Duodenal mucosa (tissue), 2 donors: ENCODE measurements around the gene PLOD2.
A peak's percentile ranks its signal among the peaks of the same experiment; 100 is the strongest.

Experiments used
- H3K27ac ChIP-seq: one replicate; pipeline ENCODE4 v1.7.0; 2013; ENCODE audit warnings: low read depth, low read length
- H3K27me3 ChIP-seq, 2 donors: one replicate each; pipeline ENCODE4 v1.7.0; 2013; ENCODE audit warnings: low read length in 2 of 2, control low read depth in 1 of 2; ENCODE audit not compliant: insufficient read depth in 2 of 2, control insufficient read depth in 1 of 2
- H3K36me3 ChIP-seq, 2 donors: one replicate each; pipeline ENCODE4 v1.7.0; 2013; ENCODE audit warnings: low read length in 2 of 2, control low read depth in 1 of 2; ENCODE audit not compliant: insufficient read depth in 2 of 2, control insufficient read depth in 1 of 2
- H3K4me1 ChIP-seq, 2 donors: one replicate each; pipeline ENCODE4 v1.7.0; 2013; ENCODE audit warnings: low read length in 2 of 2, control low read depth in 1 of 2; ENCODE audit not compliant: insufficient read depth in 2 of 2, control insufficient read depth in 1 of 2
- H3K4me3 ChIP-seq, 2 donors: one replicate each; pipeline ENCODE4 v1.7.0; 2013; ENCODE audit warnings: low read length in 2 of 2, low read depth in 1 of 2
- H3K9ac ChIP-seq, 2 donors: one replicate each; pipeline ENCODE4 v1.7.0; 2013; ENCODE audit warnings: low read length in 2 of 2, low read depth in 1 of 2
- H3K9me3 ChIP-seq, 2 donors: one replicate each; pipeline ENCODE4 v1.7.0; 2013; ENCODE audit warnings: low read length in 2 of 2, control low read depth in 1 of 2; ENCODE audit not compliant: control insufficient read depth in 1 of 2

Gene PLOD2

GRCh38 chr3:146160964-146161662, at the start of gene PLOD2:
PLOD2 (minus strand) TSS chr3:146161184; CDS start chr3:146160989, 195 bp downstream.
- peaks cover 31 to 40% of the 10 kb centered on the region in 2 donors for H3K4me1 ChIP-seq
- H3K27ac ChIP-seq, result peak within 1 kb of the TSS; percentile 86
- no peaks in the 10 kb centered on the region for H3K9me3 ChIP-seq
- H3K36me3 ChIP-seq, result no peaks in the 10 kb centered on the region
- peak within 1 kb of the TSS; percentile 77 to 92 for H3K4me3 ChIP-seq
- H3K9ac ChIP-seq, result peak within 1 kb of the TSS; percentile 79 to 95
- H3K27me3 ChIP-seq, result no peaks in the 10 kb centered on the region

- Histone ChIP-seq H3K9me3 (no peaks in the 10 kb centered on the region), H3K36me3 (no peaks in the 10 kb centered on the region), H3K4me3 (no peak overlapping the region), H3K27me3 (no peaks in the 10 kb centered on the region), H3K9ac (no peak overlapping the region), H3K4me1 (no peaks in the 10 kb centered on the region), H3K27ac (no peak overlapping the region)
Observed at GRCh38 chr3:146209371-146209770, 48.4 kb upstream of the PLOD2 start.

GRCh38 chr3:146203776-146204175, 42.8 kb upstream of the PLOD2 start:
- H3K4me1 ChIP-seq, result no peaks in the 10 kb centered on the region
- H3K27ac ChIP-seq, result no peak overlapping the region
- H3K9ac ChIP-seq, result no peak overlapping the region
- no peaks in the 10 kb centered on the region for H3K27me3 ChIP-seq
- no peak overlapping the region for H3K4me3 ChIP-seq
- H3K9me3 ChIP-seq, result no peaks in the 10 kb centered on the region
- H3K36me3 ChIP-seq, result no peaks in the 10 kb centered on the region

GRCh38 chr3:146200461-146201220, 39.7 kb upstream of the PLOD2 start:
- Histone ChIP-seq H3K4me1 (no peaks in the 10 kb centered on the region), H3K4me3 (no peak overlapping the region), H3K9me3 (no peaks in the 10 kb centered on the region), H3K36me3 (no peaks in the 10 kb centered on the region), H3K27ac (no peak overlapping the region), H3K9ac (no peak overlapping the region), H3K27me3 (no peaks in the 10 kb centered on the region)

- Histone ChIP-seq H3K4me3 (no peak overlapping the region), H3K36me3 (no peaks in the 10 kb centered on the region), H3K9me3 (no peaks in the 10 kb centered on the region), H3K4me1 (no peaks in the 10 kb centered on the region), H3K27ac (no peak overlapping the region), H3K27me3 (no peaks in the 10 kb centered on the region), H3K9ac (no peak overlapping the region)
Observed at GRCh38 chr3:146199762-146200161, 38.8 kb upstream of the PLOD2 start.

- Histone ChIP-seq H3K36me3 (no peaks in the 10 kb centered on the region), H3K27me3 (no peaks in the 10 kb centered on the region), H3K27ac (no peak overlapping the region), H3K9ac (no peak overlapping the region), H3K4me3 (no peak overlapping the region), H3K4me1 (no peaks in the 10 kb centered on the region), H3K9me3 (no peaks in the 10 kb centered on the region)
Observed at GRCh38 chr3:146196789-146197188, 35.8 kb upstream of the PLOD2 start.

GRCh38 chr3:146195605-146196004, 34.6 kb upstream of the PLOD2 start:
- Histone ChIP-seq H3K9ac (no peak overlapping the region), H3K27me3 (no peaks in the 10 kb centered on the region), H3K4me1 (no peaks in the 10 kb centered on the region), H3K4me3 (no peak overlapping the region), H3K9me3 (no peaks in the 10 kb centered on the region), H3K27ac (no peak overlapping the region), H3K36me3 (no peaks in the 10 kb centered on the region)

GRCh38 chr3:146195030-146195429, 34.0 kb upstream of the PLOD2 start:
- no peaks in the 10 kb centered on the region for H3K27me3 ChIP-seq
- no peaks in the 10 kb centered on the region for H3K9me3 ChIP-seq
- H3K4me3 ChIP-seq, result no peak overlapping the region
- H3K36me3 ChIP-seq, result no peaks in the 10 kb centered on the region
- H3K4me1 ChIP-seq, result no peaks in the 10 kb centered on the region
- no peak overlapping the region for H3K27ac ChIP-seq
- H3K9ac ChIP-seq, result no peak overlapping the region

- H3K36me3 ChIP-seq, result no peaks in the 10 kb centered on the region
Observed at GRCh38 chr3:146191051-146191450, 30.1 kb upstream of the PLOD2 start.

GRCh38 chr3:146189519-146190173, 28.7 kb upstream of the PLOD2 start:
- no peak overlapping the region for H3K27ac ChIP-seq
- no peaks in the 10 kb centered on the region for H3K36me3 ChIP-seq
- H3K4me1 ChIP-seq, result peaks cover 0 to 3% of the 10 kb centered on the region in 2 donors
- H3K9ac ChIP-seq, result no peak overlapping the region
- H3K27me3 ChIP-seq, result no peaks in the 10 kb centered on the region
- H3K4me3 ChIP-seq, result no peak overlapping the region
- no peaks in the 10 kb centered on the region for H3K9me3 ChIP-seq

More at GRCh38 chr3:146191051-146191450, 30.1 kb upstream of the PLOD2 start:
- Histone ChIP-seq H3K4me1 (peaks cover 0 to 3% of the 10 kb centered on the region in 2 donors), H3K9me3 (no peaks in the 10 kb centered on the region), H3K9ac (no peak overlapping the region), H3K27ac (no peak overlapping the region), H3K27me3 (no peaks in the 10 kb centered on the region), H3K4me3 (no peak overlapping the region)
